ENCODE data around the gene NUP210L.

- TF ChIP-seq POLR2A (IDR thresholded peaks at IDR 0.05; ENCODE audit: low read length): no peak
- TF ChIP-seq GATA1 (IDR thresholded peaks at IDR 0.05; ENCODE audit: low read depth, low read length): no peak
Observed at GRCh38 chr1:153951183-153951582, 203.7 kb downstream of the NUP210L start.
